HepG2 (cell line): ENCODE measurements around the gene PEX10. TPM values are rescaled to one million over a fixed set of nuclear protein-coding genes. Genes with fewer than 3 reads are reported as not detected.

ENCODE experiments used
- AHR ChIP-seq: IDR thresholded peaks from 2 replicates; pipeline ENCODE4 v1.6.1; 2018; ENCODE audit warnings: missing genetic modification reagents, missing compliant biosample characterization
- FOXJ3 ChIP-seq: sonication (generic); formaldehyde crosslinking; IDR thresholded peaks from 2 replicates; pipeline ENCODE4 v1.4.0; 2020; ENCODE audit warnings: missing genetic modification reagents, mild to moderate bottlenecking, borderline replicate concordance
- HDAC2 ChIP-seq: sonication (generic); formaldehyde crosslinking; IDR thresholded peaks from 2 replicates; pipeline ENCODE4 v1.4.0; 2020; ENCODE audit warnings: missing genetic modification reagents
- JDP2 ChIP-seq: sonication (generic); formaldehyde crosslinking; IDR thresholded peaks from 2 replicates; pipeline ENCODE4 v1.8.1; 2022; ENCODE audit warnings: missing genetic modification reagents, borderline replicate concordance
- KLF9 ChIP-seq: IDR thresholded peaks from 2 replicates; pipeline ENCODE4 v1.6.1; 2016; ENCODE audit warnings: low read depth
- LCORL ChIP-seq, 2 experiments: fragments of 450-650 bp in 1 of 2; sonication (generic) in 1 of 2; formaldehyde crosslinking in 1 of 2; IDR thresholded peaks; 2 replicates each; pipeline versions ENCODE4 v1.5.0 to v1.6.1; 2017 to 2020; ENCODE audit warnings: antibody characterized with exemption in 1 of 2, missing genetic modification reagents in 1 of 2
- MIER2 ChIP-seq: IDR thresholded peaks from 2 replicates; pipeline ENCODE4 v1.6.1; 2016; ENCODE audit warnings: missing biosample characterization, missing genetic modification reagents
- MIER3 ChIP-seq: IDR thresholded peaks from 2 replicates; pipeline ENCODE4 v1.6.1; 2016; ENCODE audit warnings: missing compliant biosample characterization, borderline replicate concordance
- NFYB ChIP-seq: sonication (generic); formaldehyde crosslinking; IDR thresholded peaks from 2 replicates; pipeline ENCODE4 v1.4.0; 2020; ENCODE audit warnings: missing genetic modification reagents
- POLR2AphosphoS2 ChIP-seq: IDR thresholded peaks from 2 replicates; pipeline ENCODE4 v1.6.1; 2011; ENCODE audit warnings: low read depth, low read length, improper control_type of control experiment
- SNAPC5 ChIP-seq: sonication (generic); formaldehyde crosslinking; IDR thresholded peaks from 2 replicates; pipeline ENCODE4 v1.8.1; 2023; ENCODE audit warnings: mild to moderate bottlenecking, missing genetic modification reagents, borderline replicate concordance
- TCF7L2 ChIP-seq: IDR thresholded peaks from 2 replicates; pipeline ENCODE4 v1.6.1; 2011; ENCODE audit warnings: mild to moderate bottlenecking, low read depth, low read length, moderate library complexity
- TOPORS ChIP-seq: sonication (generic); formaldehyde crosslinking; IDR thresholded peaks from 2 replicates; pipeline ENCODE4 v1.8.0; 2023; ENCODE audit warnings: mild to moderate bottlenecking, missing genetic modification reagents
- U2AF1 ChIP-seq: fragments of 200-400 bp; formaldehyde crosslinking; optimal IDR thresholded peaks from 2 replicates; pipeline ENCODE3; 2017; ENCODE audit warnings: mild to moderate bottlenecking, low read depth, low read length
- ZBTB43 ChIP-seq: sonication (generic); formaldehyde crosslinking; conservative IDR thresholded peaks from 2 replicates; pipeline ENCODE4 v1.4.0; 2020; ENCODE audit warnings: missing genetic modification reagents
- ZNF343 ChIP-seq: sonication (generic); formaldehyde crosslinking; IDR thresholded peaks from 2 replicates; pipeline ENCODE4 v1.4.0; 2020; ENCODE audit warnings: mild to moderate bottlenecking, missing genetic modification reagents
- ZNF468 ChIP-seq: sonication (generic); formaldehyde crosslinking; IDR thresholded peaks from 2 replicates; pipeline ENCODE4 v1.8.0; 2022; ENCODE audit warnings: mild to moderate bottlenecking, moderate library complexity, missing genetic modification reagents
- ZNF530 ChIP-seq: sonication (generic); formaldehyde crosslinking; IDR thresholded peaks from 2 replicates; pipeline ENCODE4 v1.5.0; 2020; ENCODE audit warnings: low read depth, mild to moderate bottlenecking, missing genetic modification reagents
- polyA plus RNA-seq, 8 experiments: library from polyadenylated mRNA; depleted of rRNA in 3 of 8; stranded (reverse) in 7 of 8; unstranded in 1 of 8; fragments of >200 nt; fragmentation: Illumina TruSeq in 4 of 8; extraction: Trizol in 4 of 8; gene quantifications; 2 replicates each; pipeline versions ENCODE4 v1.2.1 to v1.2.3, GENCODE V29; 2011 to 2016; ENCODE audit warnings: low read depth in 4 of 8, missing spikeins in 1 of 8, mixed read lengths in 1 of 8; ENCODE audit not compliant: insufficient read depth in 1 of 8
- total RNA-seq, 5 experiments: library from RNA; depleted of rRNA; stranded (reverse); fragments of >200 nt; fragmentation: Illumina TruSeq; extraction: Trizol; gene quantifications; 2 replicates each; pipeline ENCODE4 v1.2.3, GENCODE V29; 2016; ENCODE audit warnings: low read depth in 1 of 5
- TF ChIP-seq, protein P1 (sequence below): sonication (generic); formaldehyde crosslinking; IDR thresholded peaks from 2 replicates; pipeline ENCODE4 v1.4.0; 2020; ENCODE audit warnings: missing genetic modification reagents
- TF ChIP-seq, protein P2 (sequence below): sonication (generic); formaldehyde crosslinking; IDR thresholded peaks from 2 replicates; pipeline ENCODE4 v1.4.0; 2020; ENCODE audit warnings: missing genetic modification reagents
- TF ChIP-seq, protein P3 (sequence below): sonication (generic); formaldehyde crosslinking; IDR thresholded peaks from 2 replicates; pipeline ENCODE4 v1.8.0; 2022; ENCODE audit warnings: mild to moderate bottlenecking, missing genetic modification reagents

PEX10 gene
- total and polyA plus RNA-seq, 2 of the 13 experiments (the other 11 are each of a cell fraction or from before 2014, with no cell fraction given): 16.1 to 39.6 TPM

GRCh38 chr1:2384130-2384860 is 28.1 kb downstream of the PEX10 start (continued):
- TF ChIP-seq ZNF468 (CRISPR knock-in tag) (no peak), FOXJ3 (CRISPR knock-in tag) (peak; percentile 20; the same call in 1 of the 2 replicates), POLR2AphosphoS2 (no peak), SNAPC5 (CRISPR knock-in tag) (no peak), TOPORS (CRISPR knock-in tag) (no peak), JDP2 (CRISPR knock-in tag) (no peak), AHR (CRISPR knock-in tag) (no peak), LCORL (IDR thresholded peaks at IDR 0.05) (no peak), LCORL (CRISPR knock-in tag; IDR thresholded peaks at IDR 0.05) (peak; percentile 86), U2AF1 (no peak), ZBTB43 (CRISPR knock-in tag) (0 out of 2 replicates have a peak, but pooled peaks have one; percentile 25), MIER3 (no peak), ZNF530 (CRISPR knock-in tag) (no peak), HDAC2 (no peak), KLF9 (no peak), TCF7L2 (no peak), NFYB (CRISPR knock-in tag) (no peak), MIER2 (CRISPR knock-in tag) (no peak), ZNF343 (CRISPR knock-in tag) (no peak)
- TF ChIP-seq, protein P1, sequence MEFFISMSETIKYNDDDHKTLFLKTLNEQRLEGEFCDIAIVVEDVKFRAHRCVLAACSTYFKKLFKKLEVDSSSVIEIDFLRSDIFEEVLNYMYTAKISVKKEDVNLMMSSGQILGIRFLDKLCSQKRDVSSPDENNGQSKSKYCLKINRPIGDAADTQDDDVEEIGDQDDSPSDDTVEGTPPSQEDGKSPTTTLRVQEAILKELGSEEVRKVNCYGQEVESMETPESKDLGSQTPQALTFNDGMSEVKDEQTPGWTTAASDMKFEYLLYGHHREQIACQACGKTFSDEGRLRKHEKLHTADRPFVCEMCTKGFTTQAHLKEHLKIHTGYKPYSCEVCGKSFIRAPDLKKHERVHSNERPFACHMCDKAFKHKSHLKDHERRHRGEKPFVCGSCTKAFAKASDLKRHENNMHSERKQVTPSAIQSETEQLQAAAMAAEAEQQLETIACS: no peak
- TF ChIP-seq, protein P2, sequence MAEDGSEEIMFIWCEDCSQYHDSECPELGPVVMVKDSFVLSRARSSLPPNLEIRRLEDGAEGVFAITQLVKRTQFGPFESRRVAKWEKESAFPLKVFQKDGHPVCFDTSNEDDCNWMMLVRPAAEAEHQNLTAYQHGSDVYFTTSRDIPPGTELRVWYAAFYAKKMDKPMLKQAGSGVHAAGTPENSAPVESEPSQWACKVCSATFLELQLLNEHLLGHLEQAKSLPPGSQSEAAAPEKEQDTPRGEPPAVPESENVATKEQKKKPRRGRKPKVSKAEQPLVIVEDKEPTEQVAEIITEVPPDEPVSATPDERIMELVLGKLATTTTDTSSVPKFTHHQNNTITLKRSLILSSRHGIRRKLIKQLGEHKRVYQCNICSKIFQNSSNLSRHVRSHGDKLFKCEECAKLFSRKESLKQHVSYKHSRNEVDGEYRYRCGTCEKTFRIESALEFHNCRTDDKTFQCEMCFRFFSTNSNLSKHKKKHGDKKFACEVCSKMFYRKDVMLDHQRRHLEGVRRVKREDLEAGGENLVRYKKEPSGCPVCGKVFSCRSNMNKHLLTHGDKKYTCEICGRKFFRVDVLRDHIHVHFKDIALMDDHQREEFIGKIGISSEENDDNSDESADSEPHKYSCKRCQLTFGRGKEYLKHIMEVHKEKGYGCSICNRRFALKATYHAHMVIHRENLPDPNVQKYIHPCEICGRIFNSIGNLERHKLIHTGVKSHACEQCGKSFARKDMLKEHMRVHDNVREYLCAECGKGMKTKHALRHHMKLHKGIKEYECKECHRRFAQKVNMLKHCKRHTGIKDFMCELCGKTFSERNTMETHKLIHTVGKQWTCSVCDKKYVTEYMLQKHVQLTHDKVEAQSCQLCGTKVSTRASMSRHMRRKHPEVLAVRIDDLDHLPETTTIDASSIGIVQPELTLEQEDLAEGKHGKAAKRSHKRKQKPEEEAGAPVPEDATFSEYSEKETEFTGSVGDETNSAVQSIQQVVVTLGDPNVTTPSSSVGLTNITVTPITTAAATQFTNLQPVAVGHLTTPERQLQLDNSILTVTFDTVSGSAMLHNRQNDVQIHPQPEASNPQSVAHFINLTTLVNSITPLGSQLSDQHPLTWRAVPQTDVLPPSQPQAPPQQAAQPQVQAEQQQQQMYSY (CRISPR knock-in tag): no peak
- TF ChIP-seq, protein P3, sequence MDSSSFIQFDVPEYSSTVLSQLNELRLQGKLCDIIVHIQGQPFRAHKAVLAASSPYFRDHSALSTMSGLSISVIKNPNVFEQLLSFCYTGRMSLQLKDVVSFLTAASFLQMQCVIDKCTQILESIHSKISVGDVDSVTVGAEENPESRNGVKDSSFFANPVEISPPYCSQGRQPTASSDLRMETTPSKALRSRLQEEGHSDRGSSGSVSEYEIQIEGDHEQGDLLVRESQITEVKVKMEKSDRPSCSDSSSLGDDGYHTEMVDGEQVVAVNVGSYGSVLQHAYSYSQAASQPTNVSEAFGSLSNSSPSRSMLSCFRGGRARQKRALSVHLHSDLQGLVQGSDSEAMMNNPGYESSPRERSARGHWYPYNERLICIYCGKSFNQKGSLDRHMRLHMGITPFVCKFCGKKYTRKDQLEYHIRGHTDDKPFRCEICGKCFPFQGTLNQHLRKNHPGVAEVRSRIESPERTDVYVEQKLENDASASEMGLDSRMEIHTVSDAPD (CRISPR knock-in tag): no peak
